ENCODE measurements around the gene OSBPL3.

The OSBPL3 gene

DNA sequence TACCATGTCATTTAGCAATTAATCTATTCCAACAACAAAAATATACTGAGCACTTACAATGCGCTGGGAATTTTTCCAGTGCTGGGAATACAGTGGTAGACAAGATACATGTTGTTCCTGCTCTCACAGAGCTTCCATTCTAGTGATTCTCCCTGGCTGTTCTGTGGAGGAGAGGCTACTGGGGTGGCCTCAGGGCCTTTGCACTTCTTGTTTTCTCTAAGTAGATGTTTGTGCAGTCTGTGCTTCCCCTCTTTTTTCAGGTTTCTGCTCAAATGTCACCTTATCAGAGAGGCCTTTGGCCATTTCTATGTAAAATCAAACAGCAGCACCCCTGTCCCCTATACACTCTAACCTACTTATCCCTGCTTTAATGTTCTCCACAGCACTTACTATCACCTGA lies 24.7 kb downstream of the OSBPL3 start:
- no peak for DNase-seq (ENCODE audit: low read depth in 2 of 2)

DNA sequence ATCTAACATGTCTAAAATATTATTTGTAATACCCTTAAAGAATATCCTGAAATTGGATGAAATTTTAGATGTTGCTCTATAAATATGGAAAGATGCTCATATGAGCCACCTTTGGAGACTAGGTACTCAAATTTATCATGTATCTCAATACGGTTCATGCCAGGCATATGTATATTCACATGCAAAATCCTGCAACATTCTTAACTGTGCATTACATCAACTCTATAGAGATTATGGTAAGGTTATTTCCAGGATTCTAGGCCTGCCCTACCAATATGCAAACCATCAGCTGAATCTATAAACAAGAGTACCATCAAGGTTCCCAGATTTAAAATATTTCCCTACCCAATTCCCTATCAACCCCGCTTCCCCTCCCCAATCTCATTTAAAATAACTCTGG lies 27.5 kb downstream of the OSBPL3 start:
- no peak for DNase-seq (ENCODE audit: low read depth in 2 of 2)

- no peak for DNase-seq (ENCODE audit: low read depth in 2 of 2)
Observed at GRCh38 chr7:24951441-24951980, 28.5 kb downstream of the OSBPL3 start.

- DNase-seq (ENCODE audit: low read depth in 2 of 2) = no peak
Observed at GRCh38 chr7:24949884-24950283, 30.1 kb downstream of the OSBPL3 start.

DNA sequence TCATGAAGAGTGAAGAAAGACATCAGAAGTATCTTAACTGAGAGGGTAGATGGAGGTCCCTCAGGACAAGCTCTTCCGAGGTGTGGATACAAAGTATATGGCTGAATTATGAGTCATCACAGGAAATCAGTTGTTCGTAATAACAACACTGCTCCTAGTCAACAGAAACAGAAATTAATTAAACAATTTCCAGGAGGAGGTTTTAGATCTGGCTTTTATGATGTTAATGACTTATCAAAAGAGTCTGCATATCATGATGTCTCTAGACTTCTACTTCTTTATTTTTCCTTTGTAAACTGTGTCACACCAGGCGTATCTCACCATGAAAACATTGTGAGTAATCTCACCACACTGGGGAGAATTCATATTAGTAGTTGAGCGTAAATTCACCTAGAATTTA lies 31.2 kb downstream of the OSBPL3 start:
- no peak for DNase-seq (ENCODE audit: low read depth in 2 of 2)

- no peak for DNase-seq (ENCODE audit: low read depth in 2 of 2)
Observed at GRCh38 chr7:24946467-24946866, 33.5 kb downstream of the OSBPL3 start.

GRCh38 chr7:24945899-24946298 lies 34.1 kb downstream of the OSBPL3 start:
- DNase-seq (ENCODE audit: low read depth in 2 of 2) = no peak

- DNase-seq (ENCODE audit: low read depth in 2 of 2) = no peak
Observed at GRCh38 chr7:24943096-24943948, 36.7 kb downstream of the OSBPL3 start.

GRCh38 chr7:24942226-24942625 lies 37.8 kb downstream of the OSBPL3 start:
- DNase-seq (ENCODE audit: low read depth in 2 of 2) = no peak

GRCh38 chr7:24939416-24939815 lies 40.6 kb downstream of the OSBPL3 start:
- no peak for DNase-seq (ENCODE audit: low read depth in 2 of 2)

DNA sequence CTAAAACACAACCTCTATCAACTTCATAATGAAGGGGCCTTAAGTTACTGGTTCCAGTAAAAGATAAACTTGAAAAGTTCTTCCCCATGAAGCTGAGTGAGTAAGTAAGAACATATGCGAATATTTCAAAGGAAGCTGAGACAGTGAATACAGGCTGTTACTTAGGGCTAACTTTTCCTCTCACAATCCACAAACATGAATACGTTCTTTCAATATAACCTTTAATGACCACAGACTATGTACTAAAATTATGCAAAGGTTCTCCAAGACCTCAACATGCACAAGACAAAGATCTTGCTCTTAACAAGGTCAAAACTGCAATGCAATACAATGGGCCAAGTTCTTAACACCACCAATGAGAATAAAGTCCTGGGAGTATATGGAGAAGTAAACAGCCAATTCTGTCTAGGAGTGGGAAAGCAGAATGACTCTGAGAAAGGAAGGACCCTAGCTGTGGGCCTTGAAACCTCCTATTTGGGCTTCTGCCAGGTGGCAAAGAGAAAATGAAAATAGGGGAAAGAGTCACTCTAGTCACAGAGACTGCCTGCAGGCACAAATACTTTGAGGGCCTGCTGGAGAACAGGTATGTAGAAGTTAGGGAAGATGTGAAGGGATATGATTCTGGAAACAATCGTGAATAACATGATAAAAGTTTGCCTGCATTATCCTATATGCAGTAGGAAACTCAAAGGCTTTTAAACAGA lies 43.7 kb downstream of the OSBPL3 start:
- DNase-seq (ENCODE audit: low read depth in 2 of 2) = no peak

- DNase-seq (ENCODE audit: low read depth in 2 of 2) = no peak
Observed at GRCh38 chr7:24933298-24933697, 46.7 kb downstream of the OSBPL3 start.

DNA sequence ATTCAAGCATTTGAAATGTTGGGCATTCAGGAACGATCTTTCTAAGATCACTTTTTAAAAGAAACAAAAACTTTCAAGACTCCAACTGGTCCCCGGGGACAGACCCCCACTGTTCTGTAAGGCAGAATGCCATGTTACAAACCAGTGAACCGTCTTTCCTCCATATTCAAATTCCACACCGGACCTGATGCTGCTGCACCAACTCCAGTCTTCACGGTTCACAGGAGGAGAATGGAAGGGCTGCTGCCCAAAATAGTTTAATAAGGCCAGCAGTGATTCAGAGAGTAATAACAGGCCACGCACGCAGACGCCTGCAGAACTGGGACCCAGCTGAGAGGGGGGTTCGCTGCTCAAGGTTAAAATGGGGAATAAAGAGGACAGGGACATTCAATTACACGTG lies 47.2 kb downstream of the OSBPL3 start:
- DNase-seq (ENCODE audit: low read depth in 2 of 2) = no peak

- DNase-seq (ENCODE audit: low read depth in 2 of 2) = no peak
Observed at GRCh38 chr7:24932389-24932788, 47.6 kb downstream of the OSBPL3 start.

DNA sequence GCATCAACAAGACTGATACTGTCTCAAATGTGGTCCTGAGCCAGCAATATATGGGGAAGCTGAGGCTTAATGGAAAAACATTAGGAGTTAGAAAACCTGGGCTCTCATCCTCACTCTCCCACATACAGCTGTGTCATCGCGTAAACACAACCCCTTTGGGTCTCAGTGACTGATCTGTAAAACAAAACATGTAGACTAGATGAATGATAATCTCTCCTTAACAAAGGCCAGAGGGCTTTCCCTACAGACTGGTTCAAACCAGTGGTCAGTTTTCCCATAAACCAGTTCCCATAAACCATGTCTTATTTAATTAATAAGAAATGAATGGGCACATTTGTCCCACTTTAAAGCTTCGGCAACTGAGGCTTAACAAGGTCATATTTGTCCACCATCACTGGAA lies 48.1 kb downstream of the OSBPL3 start:
- DNase-seq (ENCODE audit: low read depth in 2 of 2) = no peak

DNA sequence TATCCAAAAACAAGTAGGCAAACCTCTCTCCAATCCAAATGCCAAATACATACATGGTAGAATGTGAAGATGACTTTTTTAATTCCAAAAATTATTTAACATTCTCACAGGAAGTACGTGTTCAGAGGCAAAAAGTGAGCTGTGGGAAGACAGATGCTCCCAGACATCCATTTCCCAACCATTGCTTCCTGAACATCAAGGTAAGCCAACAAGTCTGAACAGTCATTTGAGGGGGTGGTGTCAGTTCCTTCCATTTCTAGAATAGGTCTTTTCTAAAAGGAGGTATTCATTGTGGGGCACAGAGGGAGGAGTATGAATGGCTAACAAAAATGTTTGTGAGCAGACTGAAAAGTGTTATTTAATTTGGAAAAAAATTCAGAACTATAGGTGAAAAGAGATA lies 49.1 kb downstream of the OSBPL3 start:
- no peak for DNase-seq (ENCODE audit: low read depth in 2 of 2)

GRCh38 chr7:24926623-24927524 lies 53.1 kb downstream of the OSBPL3 start:
- DNase-seq (ENCODE audit: low read depth in 2 of 2) = no peak

DNA sequence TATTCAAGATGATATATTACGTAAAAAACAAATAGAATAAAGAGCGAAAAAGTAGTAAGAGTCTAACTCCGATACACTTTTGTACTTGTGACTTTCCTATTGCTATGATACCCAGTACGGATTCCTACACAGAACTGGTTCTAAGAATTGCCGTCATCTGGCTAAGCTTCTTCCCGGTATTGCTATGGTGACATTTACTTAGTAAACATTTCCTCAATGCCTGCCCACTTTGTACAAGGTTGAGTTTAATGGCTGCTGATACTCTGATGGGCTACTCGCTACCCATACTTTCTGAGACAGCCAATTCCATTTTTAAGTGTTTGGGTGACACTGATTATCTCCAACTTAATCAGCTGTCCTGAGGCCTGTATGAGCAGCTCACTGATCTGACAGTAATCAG lies 55.6 kb downstream of the OSBPL3 start:
- no peak for DNase-seq (ENCODE audit: low read depth in 2 of 2)

GRCh38 chr7:24923172-24923865 lies 56.7 kb downstream of the OSBPL3 start:
- no peak for DNase-seq (ENCODE audit: low read depth in 2 of 2)

DNA sequence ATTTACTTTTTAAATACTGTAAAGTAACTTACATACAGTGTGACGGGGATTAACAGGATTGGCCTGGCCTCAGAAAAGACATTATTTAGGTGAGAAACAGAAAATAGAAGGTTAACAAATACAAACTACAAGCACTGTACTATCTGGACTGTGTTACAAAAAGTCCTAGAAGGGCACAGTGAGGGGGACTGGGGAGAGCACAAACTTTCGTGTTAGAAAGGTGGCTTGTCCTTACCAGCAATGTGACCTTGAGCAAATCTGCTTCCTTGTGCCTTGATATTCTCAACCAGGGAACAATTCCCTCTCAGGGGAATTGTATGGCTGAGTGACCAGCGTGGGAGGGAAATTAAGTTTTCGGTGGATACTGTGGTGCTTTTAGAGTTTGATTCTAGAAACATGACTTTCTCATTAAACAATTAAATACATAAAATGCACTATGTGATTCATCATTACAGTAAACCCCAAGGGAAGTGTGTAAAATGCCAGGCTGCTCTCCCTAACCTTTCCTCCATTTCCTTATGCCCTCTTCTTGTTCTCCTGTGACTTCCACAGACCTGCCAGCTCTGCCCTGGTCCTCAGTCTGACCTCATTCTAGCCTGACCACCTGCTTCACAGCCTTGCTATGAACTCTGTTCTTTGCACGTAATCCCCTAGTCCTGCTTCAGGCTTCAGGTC lies 57.7 kb downstream of the OSBPL3 start:
- no peak for DNase-seq (ENCODE audit: low read depth in 2 of 2)

- no peak for DNase-seq (ENCODE audit: low read depth in 2 of 2)
Observed at GRCh38 chr7:24921362-24921679, 58.7 kb downstream of the OSBPL3 start.
